DOHH2 (cell line): ENCODE data around the gene MCF2L.

Experiments
- EZH2phosphoT487 ChIP-seq: fragments of 200-600 bp; sonication (generic); IDR thresholded peaks from 2 replicates; pipeline ENCODE4 v1.6.1; 2017; ENCODE audit warnings: borderline replicate concordance, mild to moderate bottlenecking, antibody characterized with exemption, low read length, moderate library complexity, mixed read lengths
- TF ChIP-seq, protein P1 (sequence below): fragments of 200-600 bp; sonication (generic); IDR thresholded peaks from one replicate; pipeline ENCODE4 v1.5.1; 2014; ENCODE audit warnings: antibody characterized with exemption, mild to moderate bottlenecking, low read depth, low read length; ENCODE audit not compliant: poor library complexity, severe bottlenecking

DNA sequence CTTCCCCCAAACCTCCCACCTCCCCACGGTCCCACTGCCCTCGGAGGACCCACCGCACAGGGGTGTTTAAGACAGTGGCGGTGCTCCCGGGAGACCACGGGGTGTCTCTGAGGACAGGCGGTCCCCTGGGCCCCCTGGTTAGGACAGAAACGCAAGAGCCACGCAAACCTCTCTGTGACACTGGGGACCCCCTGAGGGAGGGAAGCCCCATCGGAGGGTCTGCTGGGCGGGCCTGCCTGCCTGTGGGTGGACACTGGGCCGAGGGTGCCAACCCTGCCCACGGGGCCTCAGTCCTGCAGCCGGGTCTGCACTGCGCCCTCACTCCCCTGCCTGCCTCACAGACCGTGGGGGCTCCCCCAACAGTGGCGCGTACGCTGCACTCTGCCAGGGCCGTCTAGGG lies 17.5 kb downstream of the MCF2L start:
- TF ChIP-seq, protein P1, sequence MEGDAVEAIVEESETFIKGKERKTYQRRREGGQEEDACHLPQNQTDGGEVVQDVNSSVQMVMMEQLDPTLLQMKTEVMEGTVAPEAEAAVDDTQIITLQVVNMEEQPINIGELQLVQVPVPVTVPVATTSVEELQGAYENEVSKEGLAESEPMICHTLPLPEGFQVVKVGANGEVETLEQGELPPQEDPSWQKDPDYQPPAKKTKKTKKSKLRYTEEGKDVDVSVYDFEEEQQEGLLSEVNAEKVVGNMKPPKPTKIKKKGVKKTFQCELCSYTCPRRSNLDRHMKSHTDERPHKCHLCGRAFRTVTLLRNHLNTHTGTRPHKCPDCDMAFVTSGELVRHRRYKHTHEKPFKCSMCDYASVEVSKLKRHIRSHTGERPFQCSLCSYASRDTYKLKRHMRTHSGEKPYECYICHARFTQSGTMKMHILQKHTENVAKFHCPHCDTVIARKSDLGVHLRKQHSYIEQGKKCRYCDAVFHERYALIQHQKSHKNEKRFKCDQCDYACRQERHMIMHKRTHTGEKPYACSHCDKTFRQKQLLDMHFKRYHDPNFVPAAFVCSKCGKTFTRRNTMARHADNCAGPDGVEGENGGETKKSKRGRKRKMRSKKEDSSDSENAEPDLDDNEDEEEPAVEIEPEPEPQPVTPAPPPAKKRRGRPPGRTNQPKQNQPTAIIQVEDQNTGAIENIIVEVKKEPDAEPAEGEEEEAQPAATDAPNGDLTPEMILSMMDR = no peak
- TF ChIP-seq EZH2phosphoT487 = no peak
